HUDEP-2 (cell line): ENCODE results near the gene KCNN1.
A peak's percentile ranks its signal among the peaks of the same experiment; 100 is the strongest.
"Not testable (repeated sequence)": the region's sequence is repeated elsewhere in the genome, so short reads cannot be mapped to it uniquely, and the experiment has no call there.

ENCODE experiments used
- DNase-seq, 76 experiments: peaks; one replicate each; lab custom pipeline; 2025; ENCODE audit not compliant: unreplicated experiment in 76 of 76; lab: John Stamatoyannopoulos, UW

The KCNN1 gene

DNA sequence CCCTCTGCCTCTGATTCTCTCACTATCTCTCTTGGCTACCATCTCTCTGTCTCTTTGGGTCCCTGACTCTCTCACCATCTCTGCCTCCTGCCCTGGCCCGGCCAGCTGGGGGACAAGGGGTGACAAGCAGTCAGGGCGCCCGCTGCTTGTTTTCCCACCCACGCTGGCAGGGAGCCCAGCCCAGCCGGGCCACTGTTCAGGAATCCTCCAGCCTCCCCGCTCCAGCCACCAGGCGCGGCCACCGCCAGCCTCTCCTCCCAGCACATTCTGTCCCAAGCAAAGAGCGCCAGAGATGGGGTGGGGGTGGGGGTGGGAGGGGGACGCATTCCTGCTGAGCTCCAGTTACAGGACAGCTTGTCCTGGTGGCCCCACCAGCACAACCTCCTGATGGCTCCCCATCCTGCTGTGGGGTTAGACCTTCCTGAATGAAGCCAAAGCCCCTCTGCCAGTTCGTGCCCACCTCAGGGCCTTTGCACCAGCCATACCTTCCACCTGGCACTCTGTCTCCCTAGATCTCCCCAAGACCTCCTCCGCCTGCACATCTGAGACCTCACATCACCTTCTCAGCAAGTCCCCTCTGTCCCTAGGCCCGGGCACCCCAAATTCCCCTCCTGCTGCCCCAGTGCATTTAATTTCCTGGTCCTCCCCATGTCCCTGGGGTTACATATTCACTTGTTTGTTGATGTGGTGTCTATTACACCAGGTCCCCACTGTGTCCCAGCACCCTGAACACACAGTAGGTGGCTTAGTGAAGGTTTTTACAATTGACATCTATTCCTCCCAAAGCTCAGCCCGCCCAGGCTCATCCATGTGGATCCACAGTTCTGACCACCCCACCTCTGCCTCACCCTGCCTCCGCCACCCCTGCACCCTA, 53.5 kb downstream of the KCNN1 start:
- DNase-seq = peak in 42 of 76 experiments; percentile 7 to 63 (median 38)

DNA sequence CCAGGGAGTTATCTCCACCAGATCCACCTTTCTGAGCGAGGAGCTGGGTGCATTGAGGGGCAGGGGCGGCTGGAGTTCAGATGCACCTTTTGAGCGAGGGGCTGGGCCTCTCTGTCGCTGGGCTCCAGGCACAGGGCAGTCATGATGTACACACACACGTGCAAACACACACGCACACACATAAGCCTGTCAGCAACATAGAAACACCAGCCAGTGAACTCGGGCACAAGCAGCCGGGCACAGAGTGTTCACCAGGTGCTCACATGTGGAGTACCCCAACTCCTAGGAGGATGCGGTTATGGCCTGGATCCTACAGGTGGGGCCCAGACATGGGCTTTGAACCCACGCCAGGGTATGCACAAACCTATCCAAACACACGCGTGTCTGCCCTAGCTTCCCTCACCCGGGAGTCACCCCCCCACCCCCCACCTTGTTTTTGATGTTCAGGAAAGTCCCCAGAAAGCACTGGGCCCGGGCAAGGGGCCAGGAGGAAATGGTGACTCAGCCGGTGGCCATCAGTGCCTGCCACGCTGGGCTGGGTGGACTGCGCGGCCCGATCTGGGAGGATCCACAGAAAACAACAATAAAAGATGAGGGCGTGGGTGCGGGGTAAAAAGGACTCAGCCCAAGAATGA, 54.3 kb downstream of the KCNN1 start:
- peak in 62 of 76 experiments; percentile 28 to 79 (median 62) for DNase-seq

DNA sequence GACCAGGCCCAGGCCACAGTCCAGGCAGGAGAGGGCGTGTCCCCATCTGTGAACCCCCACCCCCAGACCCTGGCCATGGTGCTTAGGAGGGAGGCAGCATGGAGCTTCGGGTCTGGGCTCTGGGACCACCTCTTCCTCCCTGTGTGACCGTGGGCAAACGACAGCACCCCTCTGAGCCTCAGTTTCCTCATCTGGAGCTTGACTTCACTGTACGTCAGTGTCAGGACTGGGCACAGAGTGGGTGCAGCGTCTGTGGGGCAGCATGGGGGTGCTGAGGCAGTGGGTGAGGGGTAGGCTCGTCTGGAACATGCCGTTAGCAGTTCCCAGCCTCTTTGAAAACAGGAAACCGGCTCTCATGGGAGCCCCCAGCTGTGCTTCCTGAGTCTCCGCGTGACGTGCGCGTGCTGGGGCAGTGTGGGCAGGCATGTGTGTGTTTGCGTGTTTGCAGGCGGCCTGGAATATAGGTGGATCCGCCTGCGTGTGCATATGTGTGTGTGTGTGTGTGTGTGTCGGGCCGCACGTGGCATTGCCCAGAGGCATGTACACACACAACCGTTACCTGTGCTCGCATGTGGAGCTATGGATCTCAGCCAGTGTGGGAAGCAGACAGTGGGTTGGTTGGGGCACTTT, 56.8 kb downstream of the KCNN1 start:
- DNase-seq = no peak

DNA sequence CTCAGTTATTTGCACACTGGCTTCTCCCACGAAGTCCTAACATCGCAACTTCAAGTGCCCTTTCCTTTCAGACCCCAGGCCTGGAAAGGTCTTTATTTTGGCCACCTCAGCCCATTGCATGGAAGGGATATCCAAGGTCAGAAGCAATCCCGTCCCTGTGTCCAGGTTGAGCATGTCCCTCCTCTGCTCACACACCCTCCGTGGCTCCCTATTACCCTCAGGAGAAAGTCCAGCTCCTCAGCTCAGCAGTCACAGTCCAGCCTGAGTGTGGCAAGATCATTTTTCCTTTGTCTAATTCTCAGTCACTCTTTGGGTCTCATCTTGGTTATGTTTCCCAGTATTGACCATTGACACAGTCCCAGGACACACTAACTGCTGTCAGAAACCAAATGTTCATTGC, 60.2 kb downstream of the KCNN1 start:
- no peak for DNase-seq

DNA sequence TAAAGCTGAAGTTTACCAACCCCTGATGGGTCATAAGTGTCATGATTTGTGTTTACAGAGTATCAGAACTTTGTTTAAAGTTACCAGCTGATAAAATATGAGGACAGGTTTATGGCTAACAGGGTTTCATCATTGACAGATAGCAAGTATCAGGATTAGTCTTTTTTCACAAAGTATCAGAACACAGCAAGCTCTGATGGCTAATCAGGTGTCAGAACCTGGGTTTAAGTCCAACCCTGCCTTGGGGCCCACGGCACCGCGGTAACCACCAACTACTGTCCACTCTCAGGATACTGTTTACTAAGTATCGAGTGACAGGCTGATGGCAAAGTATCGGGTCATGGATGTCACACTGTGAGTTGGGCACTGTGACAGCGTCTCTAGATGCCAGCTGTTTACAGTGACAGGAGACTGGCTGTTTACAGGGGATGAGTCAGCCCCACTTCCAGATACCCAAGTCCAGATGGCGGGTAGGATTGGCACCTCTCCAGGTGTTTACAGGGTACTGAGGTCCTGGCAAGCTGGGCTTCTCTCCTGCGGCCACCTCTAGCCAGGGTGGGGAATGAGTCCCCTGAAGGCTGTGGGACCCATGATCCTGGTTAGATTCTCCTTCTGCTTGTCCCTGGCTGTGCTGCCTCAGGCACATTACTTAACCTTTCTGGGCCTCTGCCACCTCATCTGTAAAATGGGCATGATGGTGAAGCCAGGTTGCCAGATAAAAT, 62.9 kb downstream of the KCNN1 start:
- peak in 71 of 76 experiments; percentile 35 to 92 (median 80) for DNase-seq

DNA sequence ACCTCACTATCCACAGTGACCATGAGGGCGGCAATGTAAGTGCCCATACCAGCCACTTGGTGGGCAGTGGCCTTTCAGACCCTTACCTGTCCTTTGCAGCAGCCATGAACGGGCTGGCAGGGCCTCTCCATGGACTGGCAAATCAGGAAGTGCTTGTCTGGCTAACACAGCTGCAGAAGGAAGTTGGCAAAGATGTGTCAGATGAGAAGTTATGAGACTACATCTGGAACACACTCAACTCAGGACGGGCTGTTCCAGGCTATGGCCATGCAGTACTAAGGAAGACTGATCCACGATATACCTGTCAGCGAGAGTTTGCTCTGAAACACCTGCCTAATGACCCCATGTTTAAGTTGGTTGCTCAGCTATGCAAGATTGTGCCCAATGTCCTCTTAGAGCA, 64.5 kb downstream of the KCNN1 start:
- not testable (repeated sequence) for DNase-seq

DNA sequence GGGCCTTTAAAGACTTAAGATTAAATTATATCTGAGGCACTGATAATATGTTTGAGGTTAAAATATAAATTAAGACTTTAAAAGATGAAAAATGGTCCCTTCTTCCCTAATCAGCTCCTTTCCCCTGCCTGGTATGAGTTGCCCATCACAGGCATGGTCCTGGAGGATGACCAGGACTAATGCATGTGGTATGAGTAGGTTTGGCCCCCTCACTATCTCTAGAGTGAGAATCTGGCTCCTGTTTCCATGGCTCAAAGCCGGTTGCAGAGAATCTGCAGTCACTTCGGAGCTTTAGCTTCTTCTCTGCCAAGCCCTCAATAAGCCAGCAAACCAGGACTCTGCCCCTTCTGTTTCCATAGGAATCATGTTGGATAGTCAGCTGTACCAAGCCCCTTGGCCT, 65.2 kb downstream of the KCNN1 start:
- DNase-seq = not testable (repeated sequence)

DNA sequence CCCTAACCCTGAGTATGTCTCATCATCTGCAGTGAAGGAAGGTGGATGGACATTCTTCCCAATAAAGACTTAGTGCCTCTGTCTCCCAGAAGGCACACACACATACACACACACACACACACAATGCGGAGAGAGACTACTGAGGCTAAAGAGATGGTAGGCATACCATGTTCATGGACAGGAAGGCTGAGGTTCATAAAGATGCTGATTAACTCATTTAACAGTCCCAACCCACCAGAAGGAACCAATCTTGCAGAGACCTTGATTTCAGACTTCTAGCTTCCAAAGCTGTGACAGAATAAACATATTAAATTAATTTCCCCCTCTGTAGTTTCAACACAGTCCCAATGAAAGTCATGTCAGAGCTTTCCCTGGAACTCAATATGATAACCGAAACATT, 74.1 kb downstream of the KCNN1 start:
- DNase-seq = no peak

DNA sequence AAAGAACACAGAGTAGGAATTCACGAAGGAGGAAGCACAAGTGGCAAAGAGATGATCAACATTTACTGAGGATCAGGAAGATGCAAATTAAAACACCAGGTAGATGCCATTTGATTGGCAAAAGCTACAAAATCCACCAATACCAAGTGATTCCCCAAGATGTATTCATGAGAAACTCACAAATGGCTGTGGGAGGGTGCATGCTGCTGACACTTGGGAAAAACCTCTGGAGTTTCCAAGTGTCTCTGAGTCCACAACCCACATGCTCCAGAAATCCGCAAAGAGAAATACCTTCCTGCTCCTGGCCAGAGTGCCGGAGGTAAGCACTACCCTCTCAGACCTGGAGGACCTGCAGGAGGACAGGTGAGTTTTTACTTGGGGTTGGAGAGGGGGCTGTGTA, 76.8 kb downstream of the KCNN1 start:
- DNase-seq = no peak

DNA sequence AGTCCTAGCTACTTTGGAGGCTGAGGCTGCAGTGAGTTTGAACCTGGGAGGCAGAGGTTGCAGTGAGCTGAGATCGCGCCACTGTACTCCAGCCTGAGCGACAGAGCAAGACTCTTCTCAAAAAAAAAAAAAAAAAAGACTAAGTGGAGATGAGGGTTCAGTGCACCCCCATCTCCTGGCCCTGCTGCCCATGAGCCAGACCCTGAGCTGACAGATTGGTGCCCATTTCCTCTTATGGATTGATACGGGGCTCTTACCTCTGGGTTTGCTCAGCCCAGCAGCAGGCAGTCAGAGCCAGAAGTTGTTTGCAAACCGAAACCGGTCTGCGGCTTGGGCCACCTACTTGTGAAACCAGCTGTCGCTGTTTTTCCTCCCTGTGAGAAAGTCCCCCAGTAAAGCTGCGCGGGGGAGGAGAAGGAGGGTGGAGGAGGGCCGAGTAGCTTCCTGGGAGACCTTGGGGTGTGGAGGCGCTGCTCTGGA, 78.0 kb downstream of the KCNN1 start:
- peak in 25 of 76 experiments; percentile 12 to 54 (median 23) for DNase-seq

DNA sequence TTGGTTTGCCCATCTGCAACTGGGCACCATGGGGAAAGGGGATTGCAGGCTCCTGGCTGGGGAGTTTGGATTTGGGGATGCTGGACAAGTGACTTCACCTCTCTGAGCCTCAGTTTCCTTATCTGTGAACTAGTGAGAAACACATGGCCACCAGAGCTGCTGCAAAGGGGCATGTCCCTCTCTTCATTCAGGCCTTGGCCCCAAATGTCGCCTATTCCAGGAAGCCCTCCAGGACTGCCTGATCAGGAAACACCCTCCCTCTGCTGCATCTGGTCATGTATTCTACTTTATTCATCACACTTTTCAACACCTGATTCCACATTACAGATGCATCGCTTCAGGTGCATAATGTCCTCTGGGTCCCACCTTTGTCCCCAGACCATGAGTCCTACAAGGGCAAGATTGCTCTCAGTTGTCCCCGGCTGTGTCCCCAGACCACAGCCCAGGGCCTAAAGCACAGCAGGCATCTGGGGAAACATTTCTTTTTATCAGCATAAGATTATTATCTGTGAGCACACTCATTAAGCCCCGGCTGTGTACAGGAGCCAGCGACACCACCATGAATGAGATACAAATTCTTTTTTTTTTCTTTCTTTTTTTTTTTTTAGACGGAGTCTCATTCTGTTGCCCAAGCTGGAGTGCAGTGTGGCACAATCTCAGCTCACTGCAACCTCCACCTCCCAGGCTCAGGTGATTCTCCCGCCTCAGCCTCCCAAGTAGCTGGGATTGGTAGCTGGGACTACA, 78.6 kb downstream of the KCNN1 start:
- no peak for DNase-seq

DNA sequence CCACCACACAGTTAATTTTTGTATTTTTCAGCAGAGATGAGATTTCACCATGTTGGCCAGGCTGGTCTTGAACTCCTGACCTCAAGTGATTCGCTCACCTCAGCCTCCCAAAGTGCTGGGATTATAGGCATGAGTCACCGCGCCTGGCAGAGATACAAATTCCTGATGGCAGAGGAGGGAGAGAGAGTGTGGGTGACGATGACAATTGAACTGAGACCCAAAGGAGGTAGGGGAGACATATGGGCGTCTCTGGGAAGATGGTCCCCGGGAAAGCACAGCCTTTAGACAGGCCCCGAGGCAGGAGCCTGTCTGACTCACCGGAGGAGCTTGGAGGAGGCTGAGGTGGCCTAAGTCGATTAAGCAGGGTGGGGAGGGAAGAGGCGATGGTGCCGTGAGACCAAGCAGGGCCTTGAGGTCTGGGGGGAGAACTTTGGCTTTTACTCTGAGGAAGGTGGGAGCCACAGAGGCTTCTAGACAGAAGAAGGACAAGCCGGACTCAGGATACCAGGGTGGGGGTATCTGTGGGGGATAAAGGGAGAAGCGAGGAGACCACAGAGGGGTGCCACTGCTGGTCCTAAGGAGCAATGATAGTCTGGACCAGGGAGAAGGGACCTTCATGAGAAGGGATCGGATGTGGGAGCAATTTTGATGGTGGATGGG, 79.3 kb downstream of the KCNN1 start:
- peak in 7 of 76 experiments; percentile 5 to 26 (median 19) for DNase-seq

DNA sequence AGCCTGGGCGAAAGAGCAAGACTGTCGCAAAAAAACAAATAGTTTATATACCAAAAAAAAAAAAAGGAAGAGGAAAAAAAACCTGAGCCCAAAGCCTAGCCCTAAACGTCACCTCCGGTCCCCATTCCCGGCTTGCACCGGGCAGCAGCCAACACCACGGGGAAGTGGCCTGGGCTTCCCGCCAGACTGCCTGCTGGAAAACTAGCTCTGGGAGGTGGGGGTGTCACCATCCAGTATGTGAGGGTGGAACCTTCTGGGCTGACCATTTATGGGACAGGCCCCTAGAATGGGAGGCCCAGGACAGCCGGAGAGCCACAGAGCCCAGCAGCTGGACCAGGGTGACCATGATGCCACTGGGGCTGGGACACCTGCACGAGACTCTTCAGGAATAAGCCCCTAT, 82.5 kb downstream of the KCNN1 start:
- no peak for DNase-seq
